ENCODE measurements around the gene USP15.

DNA sequence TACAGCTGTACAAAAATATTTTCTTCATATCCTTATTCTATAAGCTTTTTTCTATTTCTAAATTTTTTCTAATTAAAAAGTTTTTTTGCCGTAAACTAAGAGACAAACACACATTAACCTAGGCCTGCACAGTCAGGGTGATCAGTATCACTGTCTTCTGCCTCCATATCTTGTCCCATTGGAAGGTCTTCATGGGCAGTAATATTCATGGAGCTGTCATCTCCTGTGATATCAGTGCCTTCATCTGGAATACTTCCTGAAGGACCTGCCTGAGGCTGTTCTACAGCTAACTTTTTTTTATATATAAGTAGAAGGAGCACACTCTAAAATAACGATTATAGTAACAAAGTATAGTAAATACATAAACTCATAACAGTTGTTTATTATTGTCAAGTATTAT is 17.8 kb downstream of the USP15 start:
- TF ChIP-seq, protein P1, sequence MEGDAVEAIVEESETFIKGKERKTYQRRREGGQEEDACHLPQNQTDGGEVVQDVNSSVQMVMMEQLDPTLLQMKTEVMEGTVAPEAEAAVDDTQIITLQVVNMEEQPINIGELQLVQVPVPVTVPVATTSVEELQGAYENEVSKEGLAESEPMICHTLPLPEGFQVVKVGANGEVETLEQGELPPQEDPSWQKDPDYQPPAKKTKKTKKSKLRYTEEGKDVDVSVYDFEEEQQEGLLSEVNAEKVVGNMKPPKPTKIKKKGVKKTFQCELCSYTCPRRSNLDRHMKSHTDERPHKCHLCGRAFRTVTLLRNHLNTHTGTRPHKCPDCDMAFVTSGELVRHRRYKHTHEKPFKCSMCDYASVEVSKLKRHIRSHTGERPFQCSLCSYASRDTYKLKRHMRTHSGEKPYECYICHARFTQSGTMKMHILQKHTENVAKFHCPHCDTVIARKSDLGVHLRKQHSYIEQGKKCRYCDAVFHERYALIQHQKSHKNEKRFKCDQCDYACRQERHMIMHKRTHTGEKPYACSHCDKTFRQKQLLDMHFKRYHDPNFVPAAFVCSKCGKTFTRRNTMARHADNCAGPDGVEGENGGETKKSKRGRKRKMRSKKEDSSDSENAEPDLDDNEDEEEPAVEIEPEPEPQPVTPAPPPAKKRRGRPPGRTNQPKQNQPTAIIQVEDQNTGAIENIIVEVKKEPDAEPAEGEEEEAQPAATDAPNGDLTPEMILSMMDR (IDR thresholded peaks at IDR 0.05): no peak
- no peak for TF ChIP-seq POLR2A (IDR thresholded peaks at IDR 0.05)
- no peak for TF ChIP-seq POLR2AphosphoS5 (IDR thresholded peaks at IDR 0.05)
- no peak for TF ChIP-seq EP300 (IDR thresholded peaks at IDR 0.05; ENCODE audit: low read depth)

All from transverse colon (tissue), 4 donors.